NOMO-1 treated with dmso at 0.1 percent for 144 hours (cell line): Measurements from ENCODE around the gene KCNS3.

Source experiments
- DNase-seq: peaks from one replicate; lab custom pipeline; 2025; ENCODE audit not compliant: unreplicated experiment; lab: John Stamatoyannopoulos, UW

The KCNS3 gene, protein sequence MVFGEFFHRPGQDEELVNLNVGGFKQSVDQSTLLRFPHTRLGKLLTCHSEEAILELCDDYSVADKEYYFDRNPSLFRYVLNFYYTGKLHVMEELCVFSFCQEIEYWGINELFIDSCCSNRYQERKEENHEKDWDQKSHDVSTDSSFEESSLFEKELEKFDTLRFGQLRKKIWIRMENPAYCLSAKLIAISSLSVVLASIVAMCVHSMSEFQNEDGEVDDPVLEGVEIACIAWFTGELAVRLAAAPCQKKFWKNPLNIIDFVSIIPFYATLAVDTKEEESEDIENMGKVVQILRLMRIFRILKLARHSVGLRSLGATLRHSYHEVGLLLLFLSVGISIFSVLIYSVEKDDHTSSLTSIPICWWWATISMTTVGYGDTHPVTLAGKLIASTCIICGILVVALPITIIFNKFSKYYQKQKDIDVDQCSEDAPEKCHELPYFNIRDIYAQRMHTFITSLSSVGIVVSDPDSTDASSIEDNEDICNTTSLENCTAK

DNA sequence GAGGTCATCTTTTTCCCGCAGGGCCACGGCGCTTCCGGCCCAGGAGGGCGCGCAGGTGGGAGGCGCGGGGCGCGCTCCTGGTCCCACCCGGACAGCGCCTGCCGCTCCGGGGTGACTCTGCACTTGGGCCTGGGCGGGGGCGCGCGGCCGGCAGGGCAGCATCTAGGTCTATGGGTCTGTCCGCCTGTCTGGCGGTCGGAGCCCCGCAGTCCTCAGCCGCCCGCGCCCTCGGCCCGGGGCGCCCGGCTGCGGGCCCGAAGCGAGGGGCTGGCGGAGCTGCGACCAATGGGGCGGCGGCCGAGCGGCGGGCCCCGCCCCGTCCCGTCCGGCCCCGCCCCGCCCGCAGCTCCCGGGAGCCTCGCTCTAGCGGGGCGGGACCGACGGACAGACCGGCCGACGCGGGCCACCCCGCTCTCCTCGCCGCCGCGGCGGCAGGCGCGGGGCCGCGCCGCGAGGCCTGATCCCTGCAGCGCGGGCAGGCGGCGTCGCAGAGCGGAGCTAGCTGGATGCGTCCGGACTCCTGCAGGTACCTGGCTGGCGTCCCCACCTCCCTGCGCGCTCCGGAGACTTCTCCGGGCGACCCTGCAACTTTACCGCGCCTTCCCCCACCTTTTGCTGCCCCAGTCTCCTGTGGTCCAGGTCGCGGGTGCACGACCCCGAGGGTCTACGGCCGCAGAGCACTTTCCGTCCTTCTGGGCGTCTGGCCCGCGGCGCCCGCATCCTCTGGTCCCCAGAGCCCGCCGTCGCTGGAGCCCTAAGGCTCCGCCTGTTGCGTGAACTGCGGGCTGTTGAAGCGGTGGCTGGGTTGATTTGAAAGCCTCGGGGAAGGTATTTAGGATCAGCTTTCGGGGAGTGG, at the start of gene KCNS3:
TSS of gene KCNS3 (plus strand) at position 387 of the 856 bp plus-strand sequence. CDS start 52,342 bp downstream, outside the sequence.
- no peak for DNase-seq

GRCh38 chr2:17830053-17831034, 48.1 kb upstream of the KCNS3 start:
- peak; percentile 28 for DNase-seq

DNA sequence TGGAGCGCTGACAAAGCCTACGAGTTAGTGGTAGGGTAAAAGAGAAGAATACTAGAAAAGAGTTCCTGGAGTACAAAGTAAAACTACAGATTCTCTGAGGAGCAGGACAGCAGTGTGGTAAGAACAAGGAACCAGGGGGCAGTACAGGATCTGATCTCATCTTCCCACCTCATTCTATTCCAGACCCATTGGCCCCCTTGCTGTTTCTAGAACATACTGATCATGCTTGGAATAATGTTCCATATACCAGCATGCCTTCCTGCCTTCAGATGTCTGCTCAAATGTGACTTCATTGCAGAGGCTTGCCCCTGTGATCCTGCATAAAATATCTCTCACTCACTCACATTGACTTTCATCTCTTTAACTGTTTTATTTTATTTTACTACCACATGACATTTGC, 43.0 kb upstream of the KCNS3 start:
- no peak for DNase-seq

- DNase-seq, result no peak
Measured at GRCh38 chr2:17839959-17840358, 38.5 kb upstream of the KCNS3 start.

DNA sequence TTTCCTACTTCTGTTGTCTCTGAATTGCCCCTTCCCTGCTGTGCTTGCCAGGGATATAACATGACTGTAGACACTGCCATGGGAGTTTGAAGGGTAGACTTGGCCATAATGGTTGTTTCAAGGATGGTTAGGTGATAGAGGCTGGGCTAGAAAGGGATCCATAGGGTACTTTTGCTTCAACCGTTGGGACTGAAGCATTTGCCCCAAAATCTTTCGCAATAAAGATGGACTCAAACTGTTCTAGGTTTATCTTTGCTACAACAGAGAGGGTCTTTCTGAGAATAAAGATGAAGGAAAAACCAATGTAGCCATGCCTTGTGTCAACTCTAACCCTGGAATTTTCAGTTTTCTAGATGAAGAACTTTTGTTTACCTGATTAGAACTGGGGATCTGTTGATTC, 35.0 kb upstream of the KCNS3 start:
- DNase-seq, result no peak

GRCh38 chr2:17845806-17846205, 32.7 kb upstream of the KCNS3 start:
- no peak for DNase-seq

GRCh38 chr2:17846676-17847075, 31.8 kb upstream of the KCNS3 start:
- DNase-seq, result no peak

GRCh38 chr2:17847236-17847635, 31.2 kb upstream of the KCNS3 start:
- no peak for DNase-seq

- DNase-seq, result no peak
Measured at GRCh38 chr2:17849275-17849674, 29.2 kb upstream of the KCNS3 start.

DNA sequence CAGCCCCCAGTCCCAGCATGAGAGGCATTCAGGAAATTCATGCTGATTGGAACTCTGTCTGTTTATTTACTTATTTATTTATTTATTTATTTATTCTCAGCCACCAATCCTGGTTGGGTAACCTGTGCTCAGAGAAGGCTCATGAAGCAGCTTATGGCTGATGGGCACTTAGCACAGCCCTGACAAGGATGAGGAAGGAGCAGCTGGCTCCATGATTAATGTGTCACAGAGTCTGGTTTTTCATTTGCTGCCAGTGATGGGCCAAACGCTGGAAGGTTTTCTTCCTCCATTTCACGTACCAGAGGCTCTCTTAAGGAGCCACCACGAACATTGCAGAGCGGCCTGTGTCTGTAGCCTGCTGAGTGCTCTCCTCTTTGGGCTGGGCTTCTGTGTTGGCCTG, 28.3 kb upstream of the KCNS3 start:
- no peak for DNase-seq

- peak; percentile 27 for DNase-seq
Measured at GRCh38 chr2:17851731-17852585, 26.5 kb upstream of the KCNS3 start.

- DNase-seq, result no peak
Measured at GRCh38 chr2:17853799-17854198, 24.7 kb upstream of the KCNS3 start.

- DNase-seq, result no peak
Measured at GRCh38 chr2:17857021-17857420, 21.4 kb upstream of the KCNS3 start.

GRCh38 chr2:17858064-17858463, 20.4 kb upstream of the KCNS3 start:
- DNase-seq, result no peak

DNA sequence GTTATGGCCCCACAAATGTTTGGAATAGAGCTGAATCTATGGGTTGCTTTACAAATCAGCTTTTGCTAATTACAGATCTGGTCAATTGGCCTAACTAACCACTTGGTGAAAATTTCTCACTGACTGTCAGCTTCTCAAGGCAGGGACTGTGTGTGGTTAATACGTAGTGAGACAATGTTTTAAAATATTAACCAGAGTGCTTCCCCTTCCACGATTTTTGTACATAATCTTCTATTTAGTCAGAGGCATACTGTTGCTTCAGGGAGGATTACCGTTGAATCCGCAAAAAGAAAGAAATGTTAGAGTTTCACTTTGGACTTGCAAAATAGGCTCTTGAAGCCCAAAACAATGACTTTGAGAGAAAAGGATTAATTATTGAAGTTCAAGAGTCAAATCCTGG, 14.9 kb upstream of the KCNS3 start:
- no peak for DNase-seq

DNA sequence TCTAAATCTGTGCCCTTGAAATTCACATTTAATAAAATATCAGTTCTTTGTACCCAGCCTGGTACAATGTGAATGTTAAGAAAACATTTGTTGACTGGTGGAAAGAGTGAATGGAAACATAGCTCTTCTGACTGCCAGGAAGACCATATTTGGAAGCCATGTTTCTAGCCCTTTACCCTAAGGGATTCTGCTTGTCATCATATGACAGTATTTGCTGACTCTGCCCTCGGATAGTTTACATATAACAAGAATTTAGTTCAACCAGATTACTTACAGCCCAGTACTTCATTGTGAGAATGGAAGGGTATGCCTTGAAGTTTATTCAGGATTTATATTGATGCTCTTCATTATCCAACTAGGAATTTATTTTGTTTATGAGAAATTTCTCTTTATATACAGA, 13.8 kb upstream of the KCNS3 start:
- DNase-seq, result no peak

DNA sequence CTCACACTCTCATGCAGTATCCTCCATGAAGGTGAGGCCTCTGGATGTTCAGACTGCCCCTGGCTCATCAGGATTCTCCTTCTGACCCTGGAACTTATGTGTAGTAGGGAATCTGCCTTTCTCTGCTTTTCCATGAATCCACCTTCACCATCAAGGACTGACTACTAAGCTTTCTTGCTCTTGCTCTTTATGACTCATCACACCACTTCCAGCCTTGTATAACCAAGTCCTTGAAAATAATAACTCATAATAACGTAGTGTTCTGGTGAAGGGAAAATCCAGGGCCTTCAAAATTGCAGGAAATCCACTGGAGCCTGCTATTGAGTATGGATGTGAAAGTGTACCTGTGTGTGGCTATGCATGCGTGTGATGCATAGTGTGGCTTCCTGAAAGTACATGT, 11.3 kb upstream of the KCNS3 start:
- no peak for DNase-seq

DNA sequence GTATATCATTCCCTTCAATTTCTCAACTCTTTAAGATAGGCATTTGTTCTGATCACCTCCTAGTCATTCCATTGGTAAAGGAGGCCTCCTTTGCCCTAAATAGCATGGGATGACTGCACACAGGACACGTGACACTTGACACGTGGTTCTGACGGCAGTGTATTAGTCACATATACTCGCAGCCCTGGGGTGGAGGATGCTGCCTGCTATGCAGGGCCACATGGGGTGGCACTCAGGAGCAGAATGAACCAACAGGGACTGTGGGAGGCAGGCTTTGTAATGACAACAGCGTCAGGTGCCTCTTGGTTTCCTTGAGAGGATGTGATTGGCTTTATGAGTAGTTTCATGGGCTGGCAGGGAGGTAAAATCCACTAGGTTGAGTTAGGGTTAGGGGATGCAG, 9.3 kb upstream of the KCNS3 start:
- no peak for DNase-seq

DNA sequence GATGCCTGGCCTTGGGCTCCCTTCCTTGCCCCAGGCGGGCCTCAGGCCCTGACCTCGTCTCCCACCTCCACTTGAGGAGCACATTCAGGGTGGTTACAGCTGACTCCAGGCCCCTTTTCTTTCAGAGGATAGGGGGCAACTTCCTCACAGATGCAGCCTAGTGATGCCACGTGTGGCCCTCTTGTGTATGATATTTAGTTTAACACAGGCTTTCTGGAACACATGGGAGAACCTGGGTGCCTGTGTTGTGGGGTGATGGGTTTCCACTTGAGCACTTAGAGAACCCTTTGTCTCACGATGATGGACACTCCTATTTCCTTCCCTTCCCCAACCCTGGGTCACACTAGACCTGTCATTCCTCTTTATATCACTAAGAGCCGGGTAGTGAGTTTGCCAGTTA, 6.8 kb upstream of the KCNS3 start:
- DNase-seq, result no peak

GRCh38 chr2:17873021-17873420, 5.4 kb upstream of the KCNS3 start:
- DNase-seq, result no peak
